GM19023 (cell line): Measurements from ENCODE around the gene B4GALT1.
"Not testable (repeated sequence)": the region's sequence is repeated elsewhere in the genome, so short reads cannot be mapped to it uniquely, and the experiment has no call there.

Experiments
- ATAC-seq: cut with Tn5 transposase; IDR thresholded peaks from one replicate; pipeline ENCODE4 v1.9.1; 2021; ENCODE audit warnings: mild to moderate bottlenecking, moderate library complexity; ENCODE audit not compliant: unreplicated experiment

B4GALT1 gene

DNA sequence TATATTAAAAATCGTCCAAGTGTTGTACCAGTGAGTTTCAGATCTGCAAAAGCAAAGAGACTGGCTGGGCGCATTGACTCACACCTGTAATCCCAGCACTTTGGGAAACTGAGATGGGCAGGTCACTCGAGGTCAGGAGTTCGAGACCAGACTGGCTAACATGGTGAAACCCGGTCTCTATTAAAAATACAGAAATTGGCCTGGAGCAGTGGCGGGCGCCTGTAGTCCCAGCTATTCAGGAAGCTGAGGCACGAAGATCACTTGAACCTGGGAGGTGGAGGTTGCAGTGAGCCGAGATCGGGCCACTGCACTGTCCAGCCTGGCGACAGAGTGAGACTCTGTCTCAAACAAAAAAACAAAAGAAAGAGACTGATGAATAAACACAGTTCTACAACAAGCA lies 18.3 kb upstream of the B4GALT1 start:
- no peak for ATAC-seq

DNA sequence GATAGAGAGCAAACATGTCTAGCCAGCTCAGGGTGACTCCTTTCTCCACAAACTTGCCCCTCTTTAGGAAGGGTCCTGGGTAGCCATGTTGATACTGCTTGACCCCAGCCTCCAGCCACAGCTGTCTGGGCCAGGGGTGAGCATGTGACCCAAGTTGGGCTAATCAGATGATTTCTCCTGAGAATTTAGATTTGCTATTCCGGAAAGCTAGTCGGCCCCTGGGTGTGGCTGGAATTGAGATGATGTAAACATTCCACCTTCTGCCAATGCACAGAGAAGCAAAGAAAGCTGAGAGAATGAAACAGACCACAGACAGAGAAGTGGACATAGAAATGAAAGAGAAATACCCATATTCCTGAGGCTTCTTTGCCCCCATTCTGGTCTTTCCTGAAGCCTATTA lies 17.8 kb upstream of the B4GALT1 start:
- no peak for ATAC-seq

DNA sequence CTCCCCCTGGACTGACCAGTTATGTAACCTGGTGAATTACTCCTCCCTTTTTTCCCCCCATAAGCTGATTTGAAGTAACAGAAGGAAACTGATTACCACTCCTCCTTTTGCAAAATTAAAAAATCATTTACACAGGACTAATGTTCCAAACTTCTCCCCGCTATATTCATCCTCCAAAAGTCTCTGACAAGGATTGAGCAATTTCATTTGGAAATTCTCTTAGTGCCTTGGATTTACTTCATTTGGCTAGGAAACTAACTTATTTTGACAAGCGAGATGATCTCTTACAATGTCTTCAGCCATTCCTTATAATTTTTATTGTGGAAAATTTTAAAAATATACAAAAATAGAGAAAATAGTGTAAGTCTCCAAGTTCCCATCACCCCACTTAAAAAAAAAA lies 15.4 kb upstream of the B4GALT1 start:
- no peak for ATAC-seq

DNA sequence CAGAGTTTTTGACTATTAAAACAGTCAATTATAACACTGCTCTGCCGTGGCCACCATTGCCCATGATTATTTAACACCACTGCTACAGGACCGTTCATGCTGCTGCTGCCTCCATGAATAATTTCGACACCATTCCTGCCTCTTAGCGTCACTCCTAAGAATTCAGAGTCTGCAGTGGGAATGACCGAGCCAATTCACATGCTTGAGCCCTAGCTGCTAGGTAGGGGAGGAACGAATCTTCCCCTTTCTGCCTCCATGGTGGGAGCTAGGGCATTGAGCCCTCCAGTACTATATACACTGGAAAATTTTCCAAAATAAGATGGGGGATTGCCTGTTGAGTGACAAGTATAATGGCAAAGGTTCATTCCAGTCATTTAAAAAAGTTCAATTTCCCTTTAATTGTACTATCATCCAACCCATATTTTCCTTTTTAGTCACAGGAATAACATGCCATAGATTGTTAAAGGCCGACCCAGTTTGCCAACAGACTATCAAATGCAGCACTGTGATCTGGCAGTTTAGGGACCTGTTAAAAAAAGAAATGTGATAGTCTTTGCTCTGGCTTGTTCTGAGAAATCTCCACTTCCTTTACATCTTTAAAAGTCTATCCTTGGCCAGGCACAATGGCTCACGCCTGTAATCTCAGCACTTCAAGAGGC lies 13.5 kb upstream of the B4GALT1 start:
- no peak for ATAC-seq

DNA sequence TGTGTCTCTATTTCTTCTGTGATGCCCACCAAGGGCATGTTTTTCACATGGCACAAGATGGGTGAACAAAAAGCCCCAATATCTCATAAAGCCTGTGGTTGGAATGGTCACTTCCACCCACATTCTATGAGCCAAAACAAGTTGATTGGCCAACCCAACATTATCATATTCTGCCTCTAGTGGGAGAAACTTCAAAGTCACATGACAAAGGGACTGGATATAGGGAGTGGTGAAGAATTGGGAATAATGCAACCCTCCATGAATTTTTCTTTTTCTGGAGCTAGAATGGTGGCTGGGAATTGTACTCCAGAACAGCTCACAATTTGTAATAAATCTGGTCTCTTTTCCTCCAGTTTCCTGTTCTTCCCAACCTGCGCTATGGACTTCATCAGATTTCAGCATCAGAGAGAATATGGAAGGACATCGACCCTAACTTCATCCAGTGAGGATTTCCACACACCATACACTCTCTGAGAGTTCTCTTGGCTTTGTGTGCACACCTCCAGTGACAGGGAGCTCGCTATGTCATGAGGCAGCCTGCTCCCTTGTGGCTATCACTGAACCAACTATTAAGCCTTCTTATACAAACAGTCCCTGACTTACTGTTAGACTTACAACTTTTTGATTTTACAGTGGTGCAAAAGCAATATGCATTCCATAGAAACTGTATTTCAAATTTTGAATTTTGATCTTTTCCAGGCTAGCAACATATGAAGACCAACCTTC lies 12.0 kb upstream of the B4GALT1 start:
- no peak for ATAC-seq

DNA sequence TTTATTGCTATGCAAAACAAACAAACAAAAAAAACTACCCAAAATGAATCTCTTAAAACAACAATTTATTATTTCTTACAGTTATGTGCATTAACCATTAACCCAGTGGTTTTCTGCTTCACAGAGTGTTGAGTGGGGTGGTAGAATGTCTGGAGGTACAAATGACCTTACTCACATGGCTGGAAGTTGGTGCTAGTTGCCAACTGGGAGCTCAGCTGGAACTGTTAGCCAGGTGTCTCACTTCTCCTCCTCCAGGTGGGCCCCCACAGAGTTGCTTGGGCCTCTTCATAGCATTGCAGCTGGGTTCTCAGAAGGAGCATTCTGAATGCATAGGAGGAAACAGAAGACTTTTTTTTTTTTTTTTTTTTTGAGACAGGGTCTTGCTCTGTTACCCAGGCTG lies 10.5 kb upstream of the B4GALT1 start:
- ATAC-seq, result peak; percentile 57

DNA sequence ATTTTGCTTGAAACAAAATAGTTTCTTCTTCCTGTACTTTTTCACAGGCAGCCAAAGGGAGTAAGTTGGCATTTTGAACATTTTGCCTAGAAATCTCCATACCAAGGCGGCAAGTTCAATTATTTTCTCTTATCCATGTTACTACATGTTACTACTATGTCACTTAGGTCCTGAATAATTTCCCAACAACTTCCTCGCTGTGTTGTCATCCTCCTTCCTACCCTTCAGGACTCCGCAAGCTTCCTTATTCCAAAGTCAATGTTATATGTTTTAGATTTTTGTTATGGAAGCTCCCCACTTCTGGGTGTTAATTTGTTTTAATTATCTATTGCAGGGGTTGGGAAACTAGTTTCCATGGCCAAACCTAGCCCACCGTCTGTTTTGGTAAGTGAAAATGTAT lies 9.9 kb upstream of the B4GALT1 start:
- no peak for ATAC-seq

DNA sequence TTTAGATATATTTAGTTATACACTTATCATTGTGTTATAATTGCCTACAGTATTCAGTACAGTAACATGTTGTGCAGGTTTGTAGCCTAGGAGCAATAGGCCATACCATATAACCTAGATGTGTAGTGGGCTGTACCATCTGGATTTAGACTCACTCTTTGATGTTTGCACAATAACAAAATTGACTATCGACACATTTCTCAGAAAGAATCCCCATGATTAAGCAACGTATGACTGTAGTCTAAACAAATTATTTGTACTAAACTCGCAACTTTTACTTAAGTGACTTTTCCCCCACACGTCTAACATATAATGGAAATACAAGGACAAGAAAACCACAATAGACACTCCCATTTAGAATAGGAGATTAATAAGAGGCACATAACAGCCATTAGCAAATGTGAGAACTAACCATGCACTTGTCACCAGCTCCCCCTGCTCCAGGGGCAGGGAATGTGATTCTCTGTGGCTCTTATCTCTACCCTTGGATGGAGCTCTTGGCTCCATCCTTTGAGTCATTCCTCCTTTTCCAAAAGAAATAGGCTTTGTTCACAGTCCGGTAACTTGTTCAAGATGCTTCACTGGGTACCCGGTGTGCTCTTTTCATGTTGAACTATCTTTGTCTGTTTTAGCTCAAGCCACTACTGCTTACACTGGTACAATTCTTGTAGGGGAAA lies 8.7 kb upstream of the B4GALT1 start:
- no peak for ATAC-seq

DNA sequence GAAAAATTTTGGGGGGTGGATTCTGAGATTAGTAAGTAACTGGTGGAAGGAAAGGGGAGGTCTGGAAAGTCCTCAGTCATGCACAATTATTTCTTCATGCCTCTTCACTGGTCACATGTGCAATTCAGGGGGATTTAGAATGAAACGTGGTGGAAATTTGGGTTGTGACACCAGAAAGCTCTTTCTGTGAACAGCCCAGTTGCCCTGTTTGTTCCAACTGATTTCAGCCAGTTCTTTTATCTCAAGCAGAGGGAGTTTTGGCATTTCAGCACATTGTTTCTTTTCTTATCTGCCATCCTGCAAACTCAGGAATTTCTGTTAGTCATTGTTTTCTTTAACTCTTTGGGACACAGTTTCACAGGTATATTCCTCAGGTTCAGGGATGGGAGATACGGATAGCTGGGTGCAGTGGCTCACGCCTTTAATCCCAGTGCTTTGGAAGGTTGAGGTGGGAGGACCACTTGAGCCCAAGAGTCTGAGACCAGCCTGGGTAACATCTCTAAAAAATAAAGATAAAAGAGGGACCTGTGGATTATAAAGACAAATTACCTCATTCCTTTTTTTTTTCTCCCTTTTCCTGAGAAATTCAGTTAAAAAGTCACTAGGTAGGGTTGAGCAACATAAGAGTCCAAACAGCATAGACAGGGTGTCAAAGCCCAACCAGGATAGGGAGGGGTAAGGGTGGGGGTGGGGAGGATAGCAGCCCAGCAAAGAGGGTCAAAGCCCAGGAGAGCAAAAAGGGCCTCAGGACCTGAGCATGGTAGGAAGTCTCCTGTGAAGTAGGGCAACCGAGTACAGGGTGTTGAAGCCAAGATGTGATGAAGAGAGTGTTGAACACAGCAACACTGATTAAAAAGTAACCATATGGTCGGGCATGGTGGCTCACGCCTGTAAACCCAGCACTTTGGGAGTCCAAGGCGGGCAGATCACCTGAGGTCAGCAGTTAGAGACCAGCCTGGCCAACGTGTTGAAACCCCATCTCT lies 5.4 kb upstream of the B4GALT1 start:
- ATAC-seq, result no peak

DNA sequence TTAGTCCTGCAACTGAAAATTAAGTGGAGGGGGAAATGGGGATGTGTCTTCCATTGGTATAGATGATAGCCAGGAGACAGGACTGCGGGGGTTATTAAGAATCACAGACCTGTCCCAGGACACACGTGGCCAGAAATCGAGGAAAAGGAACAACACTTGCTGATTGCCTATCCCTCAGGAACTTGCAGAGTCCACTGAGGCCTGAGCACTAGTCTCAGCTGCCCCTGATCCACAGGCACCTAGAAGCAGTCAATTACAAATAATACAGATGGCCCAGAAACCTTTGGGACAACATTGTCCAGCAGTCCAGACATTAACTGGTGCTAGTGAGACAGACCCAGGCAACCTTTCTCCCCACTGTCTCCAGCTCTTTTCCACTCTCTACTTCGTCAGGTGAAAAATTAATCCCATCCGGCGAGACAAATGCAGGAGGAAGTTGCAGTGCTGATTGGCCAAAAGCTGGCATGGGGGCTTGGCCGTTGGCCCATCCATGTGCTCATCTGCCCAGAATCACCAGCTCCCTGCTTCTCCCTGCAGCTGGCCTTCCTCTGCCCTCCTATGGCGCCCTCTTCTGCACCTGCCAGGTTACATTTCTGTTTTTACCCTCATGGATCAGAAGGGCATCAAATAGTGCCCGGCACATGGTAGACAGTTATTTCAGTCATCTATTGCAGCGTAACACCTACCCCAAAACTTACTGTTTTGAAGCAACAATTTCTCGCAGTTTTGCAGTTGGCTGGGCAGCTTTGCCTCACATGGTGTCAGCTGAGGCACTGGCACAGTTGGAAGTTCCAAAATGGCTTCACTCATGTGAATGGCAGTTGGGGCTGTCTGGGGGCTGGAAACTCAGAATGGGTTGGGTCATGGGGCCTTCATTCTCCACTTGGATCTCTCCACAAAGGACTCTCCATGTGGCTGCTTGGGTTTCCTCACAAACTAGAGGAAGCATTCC lies 3.6 kb upstream of the B4GALT1 start:
- ATAC-seq, result no peak

DNA sequence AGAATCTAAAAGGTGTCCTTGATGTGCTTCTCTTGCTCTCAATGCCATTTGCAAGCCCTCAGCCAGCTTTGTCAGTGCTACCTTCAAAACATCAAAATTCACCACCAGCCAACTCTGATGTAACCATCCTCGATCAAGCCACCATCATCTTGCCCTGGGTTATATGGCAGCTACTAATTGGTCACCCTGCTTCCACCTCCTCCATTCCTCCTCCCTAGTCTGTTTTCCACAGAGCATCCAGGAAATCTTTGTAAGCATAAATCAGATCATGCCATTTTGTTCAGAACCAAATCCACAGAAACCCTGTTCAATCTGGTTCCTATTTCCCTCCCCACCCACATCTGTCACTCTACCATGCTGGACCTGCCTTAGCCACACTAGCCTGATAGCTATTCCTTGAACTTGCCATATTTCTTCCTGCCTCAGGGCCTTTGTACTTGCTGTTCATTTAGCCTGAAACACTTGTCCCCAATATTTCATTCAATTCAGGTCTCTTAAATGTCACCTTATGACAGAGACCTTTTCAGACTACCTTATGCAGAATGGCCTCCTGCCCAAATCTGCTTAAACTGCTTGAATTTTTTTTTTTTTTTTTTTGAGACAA lies 1.9 kb upstream of the B4GALT1 start:
- no peak for ATAC-seq

DNA sequence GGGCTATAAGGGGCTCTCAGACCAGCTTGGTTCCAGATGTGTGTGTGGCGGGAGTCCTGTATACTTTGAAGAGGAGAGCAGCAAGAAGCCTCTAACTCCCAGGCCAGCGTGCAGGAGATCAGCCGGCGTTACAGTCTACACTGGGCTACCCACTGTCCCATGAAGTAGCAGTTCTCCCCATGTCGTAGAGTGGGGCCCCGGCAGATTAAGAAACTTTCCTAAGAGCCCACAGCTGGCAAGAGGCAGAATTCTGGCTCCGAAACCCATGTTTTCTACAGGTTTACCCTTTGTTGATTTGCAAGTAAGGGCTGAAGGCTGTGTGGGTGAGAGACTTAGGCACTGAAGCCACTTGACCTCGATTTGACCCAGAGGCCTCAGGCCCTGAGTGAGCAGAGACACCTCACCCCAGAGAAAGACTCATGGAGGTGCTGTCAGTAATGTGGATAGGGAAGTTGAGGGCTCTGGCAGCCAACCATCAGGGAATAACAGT lies 881 bp upstream of the B4GALT1 start:
- no peak for ATAC-seq

DNA sequence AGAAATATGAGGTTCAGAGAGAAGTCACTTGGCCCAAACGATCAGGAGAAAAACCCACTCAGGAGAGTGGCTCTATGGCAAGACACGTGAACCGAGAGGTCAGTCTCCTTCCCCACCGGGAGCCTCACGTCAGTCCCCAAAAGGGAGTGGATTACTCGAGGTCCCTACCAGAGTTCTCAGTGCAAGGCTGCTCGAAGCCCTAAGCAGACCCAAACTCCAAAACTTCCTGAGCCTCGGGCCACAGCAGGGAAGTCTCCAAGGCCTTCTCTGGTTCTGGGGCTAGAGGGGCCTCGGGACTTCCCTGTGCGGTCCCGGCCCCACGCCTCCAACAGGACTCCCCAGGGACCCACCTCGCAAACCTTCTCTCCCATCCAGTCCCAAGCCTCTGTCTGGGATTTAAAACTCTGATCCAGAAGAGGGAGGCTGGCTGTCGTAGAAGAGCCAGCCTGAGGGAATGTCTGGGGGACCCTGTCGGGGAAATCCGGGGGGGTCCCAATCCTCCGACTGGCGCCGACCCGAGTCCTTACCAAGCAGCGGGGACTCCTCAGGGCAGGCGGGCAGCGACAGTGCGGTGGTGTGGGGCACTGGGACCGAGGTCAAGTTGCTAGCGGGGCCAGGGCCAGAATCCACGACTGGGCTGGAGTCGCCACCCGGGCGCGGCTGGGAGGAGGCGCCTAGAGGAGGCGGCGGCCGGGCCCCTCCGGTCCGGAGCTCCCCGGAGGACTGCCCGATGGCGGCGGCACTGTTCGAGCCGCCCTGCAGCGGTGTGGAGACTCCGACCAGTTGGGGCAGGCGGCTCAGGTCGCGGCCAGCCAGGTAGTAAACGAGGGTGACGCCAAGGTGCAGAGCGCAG lies 679 bp downstream of the B4GALT1 start:
- peak; percentile 9 for ATAC-seq

DNA sequence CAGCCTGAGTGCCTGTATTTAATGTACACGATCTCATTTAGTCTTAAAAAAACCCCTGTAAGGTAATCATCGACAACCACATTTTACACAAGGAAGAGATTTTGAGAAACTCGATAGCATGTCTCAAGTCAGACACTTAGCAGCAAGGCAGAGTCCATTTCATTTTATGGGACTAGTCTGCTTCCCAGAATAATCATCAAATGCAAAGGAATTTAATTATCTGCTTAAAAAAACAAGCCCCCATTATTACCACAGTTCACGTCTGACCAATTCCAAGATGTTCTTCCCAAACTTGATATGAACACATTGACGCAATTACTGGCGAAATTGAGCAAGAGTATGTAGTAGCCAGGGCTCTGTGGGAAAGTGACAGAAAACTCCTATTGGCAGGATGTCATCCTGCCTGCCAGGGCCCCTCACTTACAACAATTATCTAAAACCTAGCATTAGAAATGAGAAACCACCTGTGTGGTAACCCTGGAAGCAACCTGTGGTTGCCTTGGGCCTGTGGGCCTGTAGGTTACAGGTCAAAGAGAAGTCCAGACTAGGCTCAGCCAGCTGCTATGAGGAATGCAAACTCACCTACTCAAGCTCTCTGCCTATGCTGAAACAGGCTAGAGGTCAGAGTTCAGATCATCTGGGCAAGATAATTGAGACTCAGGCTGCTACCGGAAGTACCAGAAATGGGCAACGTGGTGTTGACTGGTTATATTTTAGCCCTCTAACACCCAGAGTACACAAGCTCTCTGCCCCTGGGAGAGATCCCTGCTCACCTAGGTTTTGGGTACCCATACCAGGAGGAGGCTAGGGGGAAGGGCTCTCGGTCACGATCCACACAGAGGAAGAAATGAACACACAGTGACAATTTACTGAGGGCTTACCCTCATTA lies 1.6 kb downstream of the B4GALT1 start:
- ATAC-seq, result no peak

DNA sequence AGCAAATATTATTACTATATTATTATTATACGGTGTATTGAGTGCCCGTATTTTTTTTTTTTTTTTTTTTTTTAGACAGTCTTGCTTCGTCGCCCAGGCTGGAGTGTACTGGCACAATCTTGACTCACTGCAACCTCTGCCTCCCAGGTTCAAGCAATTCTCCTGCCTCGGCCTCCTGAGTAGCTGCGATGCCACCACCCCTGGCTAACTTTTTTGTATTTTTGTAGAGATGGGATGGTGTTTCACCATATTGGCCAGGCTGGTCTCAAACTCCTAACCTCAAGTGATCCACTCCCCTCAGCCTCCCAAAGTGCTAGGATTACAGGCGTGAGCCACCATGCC lies 2.2 kb downstream of the B4GALT1 start:
- ATAC-seq, result not testable (repeated sequence)

DNA sequence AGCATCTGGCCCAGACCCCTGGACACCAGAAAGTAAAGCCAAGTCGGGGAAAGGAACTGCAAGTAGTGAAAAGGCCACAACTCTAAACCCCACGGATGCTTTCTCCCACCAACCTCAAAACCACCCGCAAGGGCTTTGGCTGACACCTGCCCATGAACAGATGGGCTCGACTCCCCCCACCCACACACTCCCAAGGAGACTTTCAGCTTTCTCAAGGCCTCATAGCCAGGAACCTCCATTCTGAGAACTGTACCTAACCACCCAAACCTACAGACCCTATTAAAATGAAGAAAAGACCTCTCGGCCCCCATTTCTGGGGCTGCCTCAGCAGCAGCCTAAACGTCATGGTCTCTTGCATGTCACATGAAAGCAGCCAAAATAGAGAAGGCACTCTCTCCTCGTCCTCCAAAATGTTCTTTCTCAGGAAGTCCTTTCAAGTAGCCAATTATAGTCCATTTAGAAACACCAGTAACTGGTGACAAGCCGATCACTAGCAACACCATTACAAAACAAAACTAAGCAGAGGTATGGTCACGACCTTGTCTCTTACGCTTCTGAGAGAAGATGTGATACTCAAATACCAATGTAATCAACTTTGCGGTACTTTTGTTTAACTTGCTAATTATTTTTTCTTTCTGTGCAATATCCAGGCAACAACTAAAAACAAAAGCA lies 2.9 kb downstream of the B4GALT1 start:
- ATAC-seq, result peak; percentile 21
